Breast epithelium (tissue), 3 donors: ENCODE data around the gene HOXB5.

Source experiments
- POLR2A ChIP-seq: fragments of 450-650 bp; IDR thresholded peaks from one replicate; pipeline ENCODE4 v1.6.1; 2016; ENCODE audit warnings: antibody characterized with exemption, mild to moderate bottlenecking, moderate library complexity
- TF ChIP-seq, protein P1 (sequence below), 3 donors: fragments of 450-650 bp; IDR thresholded peaks; one replicate each; pipeline ENCODE4 v1.5.1; 2016 to 2017; ENCODE audit warnings: antibody characterized with exemption in 3 of 3, mild to moderate bottlenecking in 3 of 3, moderate library complexity in 3 of 3

DNA sequence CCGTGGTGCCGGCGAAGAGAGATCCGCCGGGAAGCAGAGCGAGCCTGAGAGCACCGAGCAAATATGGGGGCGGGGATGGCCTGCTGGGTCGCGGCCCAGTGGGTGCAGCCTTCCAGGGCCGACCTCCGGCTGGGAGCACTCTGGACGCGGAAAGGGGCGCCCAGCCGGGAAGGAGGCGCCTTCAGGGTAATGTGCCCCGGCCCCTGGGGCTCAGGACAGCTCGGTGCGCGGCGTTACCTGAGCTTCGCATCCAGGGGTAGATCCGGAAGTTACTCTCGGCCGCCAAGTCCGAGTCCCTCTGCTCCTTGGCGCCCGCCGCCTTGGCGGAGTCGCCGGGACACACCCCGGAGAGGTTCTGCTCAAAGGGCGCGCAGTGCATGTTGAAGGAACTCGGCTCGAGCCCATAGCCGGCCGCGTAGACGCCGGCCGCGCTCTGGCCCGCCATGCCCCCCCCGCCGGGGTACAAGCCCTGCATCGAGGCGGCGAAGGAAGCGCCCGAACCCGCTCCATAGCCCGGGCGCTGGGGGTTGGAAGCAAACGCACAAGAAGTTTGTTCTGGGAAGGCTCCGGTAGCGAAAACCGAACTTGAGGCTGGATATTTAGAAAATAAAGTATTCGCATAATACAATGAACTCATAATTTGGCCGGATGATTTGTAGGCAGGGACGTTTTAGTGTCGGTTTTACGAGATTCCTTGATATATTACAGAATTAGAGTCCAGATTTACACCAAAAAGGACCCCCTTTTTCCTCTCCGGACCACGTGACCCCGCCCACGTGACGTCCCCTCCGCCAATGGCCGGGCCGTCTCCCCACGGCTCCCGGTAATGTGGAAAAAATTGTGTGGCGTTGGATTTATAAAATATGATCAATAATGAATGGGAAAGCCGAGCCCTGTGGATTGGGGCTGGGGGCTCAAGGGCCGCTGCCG is 17.0 kb upstream of the HOXB5 start, which contains the start of gene HOXB7:
- TF ChIP-seq, protein P1, sequence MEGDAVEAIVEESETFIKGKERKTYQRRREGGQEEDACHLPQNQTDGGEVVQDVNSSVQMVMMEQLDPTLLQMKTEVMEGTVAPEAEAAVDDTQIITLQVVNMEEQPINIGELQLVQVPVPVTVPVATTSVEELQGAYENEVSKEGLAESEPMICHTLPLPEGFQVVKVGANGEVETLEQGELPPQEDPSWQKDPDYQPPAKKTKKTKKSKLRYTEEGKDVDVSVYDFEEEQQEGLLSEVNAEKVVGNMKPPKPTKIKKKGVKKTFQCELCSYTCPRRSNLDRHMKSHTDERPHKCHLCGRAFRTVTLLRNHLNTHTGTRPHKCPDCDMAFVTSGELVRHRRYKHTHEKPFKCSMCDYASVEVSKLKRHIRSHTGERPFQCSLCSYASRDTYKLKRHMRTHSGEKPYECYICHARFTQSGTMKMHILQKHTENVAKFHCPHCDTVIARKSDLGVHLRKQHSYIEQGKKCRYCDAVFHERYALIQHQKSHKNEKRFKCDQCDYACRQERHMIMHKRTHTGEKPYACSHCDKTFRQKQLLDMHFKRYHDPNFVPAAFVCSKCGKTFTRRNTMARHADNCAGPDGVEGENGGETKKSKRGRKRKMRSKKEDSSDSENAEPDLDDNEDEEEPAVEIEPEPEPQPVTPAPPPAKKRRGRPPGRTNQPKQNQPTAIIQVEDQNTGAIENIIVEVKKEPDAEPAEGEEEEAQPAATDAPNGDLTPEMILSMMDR (IDR thresholded peaks at IDR 0.05): no peak
- no peak for TF ChIP-seq POLR2A
